T-cell (primary cell): ENCODE data around the gene TMBIM4. TPM values are rescaled to one million over a fixed set of nuclear protein-coding genes. Genes with fewer than 3 reads are reported as not detected.
A peak's percentile ranks its signal among the peaks of the same experiment; 100 is the strongest.

ENCODE experiments used
- ATAC-seq, 4 experiments: fragments of 200-7000 bp in 3 of 4; fragments of 150-1000 bp in 1 of 4; cut with Tn5 transposase; replicated peaks in 1 of 4; 1 replicate in 3 of 4; 2 replicates in 1 of 4; pipeline ENCODE4 v1.10.0; 2021; ENCODE audit warnings: moderate library complexity in 3 of 4, mild to moderate bottlenecking in 2 of 4, moderate number of reproducible peaks in 1 of 4
- CTCF ChIA-PET, 2 donors: fragments of 300-600 bp; sonication (Branson Sonifier 250); formaldehyde crosslinking; loops; one replicate each; lab custom pipeline; 2022; ENCODE audit warnings: antibody characterized with exemption in 2 of 2; lab: Charles Lee
- POLR2A ChIA-PET, 2 donors: fragments of 300-600 bp; sonication (Branson Sonifier 250); formaldehyde crosslinking; loops; one replicate each; lab custom pipeline; 2022; ENCODE audit warnings: antibody characterized with exemption in 2 of 2; lab: Charles Lee
- DNase-seq, 35 experiments: peaks; one replicate each; pipeline versions ENCODE4 v3.0.0 to v3.0.0-alpha.2; 2013 to 2023
- H3K27ac ChIP-seq: one replicate; pipeline ENCODE4 v1.5.1; 2013; ENCODE audit warnings: low read length
- H3K27me3 ChIP-seq, 2 experiments: replicated peaks in 1 of 2; 1 replicate in 1 of 2; 2 replicates in 1 of 2; pipeline versions ENCODE4 v1.6.1 to v1.7.0; 2013; ENCODE audit warnings: low read length in 1 of 2, mixed read lengths in 1 of 2; ENCODE audit not compliant: control insufficient read depth in 2 of 2, insufficient read depth in 2 of 2; ENCODE audit errors: extremely low read depth in 1 of 2
- H3K36me3 ChIP-seq, 2 donors: 1 replicate in 1 of 2; 2 replicates in 1 of 2; pipeline versions ENCODE4 v1.6.1 to v1.7.0; 2013; ENCODE audit warnings: low read length in 1 of 2; ENCODE audit not compliant: control insufficient read depth in 2 of 2, insufficient read depth in 1 of 2; ENCODE audit errors: extremely low read depth in 1 of 2
- H3K4me1 ChIP-seq, 2 experiments: 1 replicate in 1 of 2; 2 replicates in 1 of 2; pipeline versions ENCODE4 v1.6.1 to v1.7.0; 2013; ENCODE audit warnings: low read length in 2 of 2, mixed read lengths in 1 of 2; ENCODE audit not compliant: insufficient read depth in 2 of 2, control insufficient read depth in 1 of 2; ENCODE audit errors: extremely low read depth in 1 of 2
- H3K4me3 ChIP-seq, 2 donors: 1 replicate in 1 of 2; 2 replicates in 1 of 2; pipeline versions ENCODE4 v1.5.1 to v1.7.0; 2013; ENCODE audit warnings: mild to moderate bottlenecking in 2 of 2, low read length in 1 of 2, moderate library complexity in 1 of 2; ENCODE audit not compliant: control insufficient read depth in 1 of 2; ENCODE audit errors: extremely low read depth in 1 of 2
- H3K9me3 ChIP-seq: 2 replicates; pipeline ENCODE4 v1.7.0; 2013
- H3K27ac Mint-ChIP-seq, 2 donors: one replicate each; pipeline ENCODE4 v1.8.0; 2020 to 2021; ENCODE audit warnings: mild to moderate bottlenecking in 2 of 2, mixed read lengths in 2 of 2
- H3K27me3 Mint-ChIP-seq, 2 donors: one replicate each; pipeline ENCODE4 v1.8.0; 2021 to 2022; ENCODE audit warnings: mixed read lengths in 2 of 2
- H3K36me3 Mint-ChIP-seq: one replicate; pipeline ENCODE4 v1.8.0; 2021; ENCODE audit warnings: mixed read lengths
- H3K4me1 Mint-ChIP-seq, 3 donors: one replicate each; pipeline ENCODE4 v1.8.0; 2020 to 2022; ENCODE audit warnings: mixed read lengths in 3 of 3, mild to moderate bottlenecking in 1 of 3
- H3K4me3 Mint-ChIP-seq, 3 donors: one replicate each; pipeline ENCODE4 v1.8.0; 2020 to 2022; ENCODE audit warnings: mild to moderate bottlenecking in 3 of 3, mixed read lengths in 3 of 3, moderate library complexity in 3 of 3
- H3K9me3 Mint-ChIP-seq, 3 donors: one replicate each; pipeline ENCODE4 v1.8.0; 2020 to 2022; ENCODE audit warnings: mixed read lengths in 3 of 3
- WGBS: methylation state at CpG from one replicate; pipeline ENCODE4 v1.1.5; 2013; ENCODE audit warnings: missing lambda C conversion rate; ENCODE audit not compliant: insufficient coverage; 5-methylcytosine and 5-hydroxymethylcytosine counted together
- total RNA-seq, 35 experiments: library from RNA in 6 of 35; stranded (reverse) in 6 of 35; fragments of 120-200 nt in 1 of 35; gene quantifications; one replicate each; pipeline versions ENCODE4 v1.2.1 to v1.2.4 and lab custom pipeline; 2013 to 2026

The TMBIM4 gene
- total RNA-seq, 5 donors from 2014 or later (not counting 1 experiment from before 2014, with no cell fraction given) = 44.7 to 90.0 (median 76.7) TPM

DNA sequence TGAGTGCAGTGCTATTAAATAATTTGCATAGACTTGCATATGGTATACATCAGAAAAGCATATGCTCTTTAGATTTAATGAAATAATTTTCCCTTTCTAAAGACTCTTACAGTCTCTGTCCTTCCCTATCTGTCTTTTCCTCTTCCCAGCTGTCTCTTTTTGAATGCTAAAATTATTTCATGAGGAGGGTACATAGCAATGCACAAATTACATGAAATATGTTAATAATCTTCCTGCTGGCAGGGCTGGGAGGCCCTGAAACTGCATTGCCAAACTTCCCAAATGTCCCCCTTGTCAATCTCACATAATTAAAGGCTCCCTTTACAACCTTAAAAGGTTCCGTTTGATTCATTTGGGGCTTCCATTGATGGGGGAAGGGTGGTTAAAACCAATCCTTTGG is 61.4 kb downstream of the TMBIM4 start:
- Histone ChIP-seq H3K4me3 (no peak overlapping the region), H3K4me1 (no peaks in the 10 kb centered on the region), H3K27me3 (peaks cover 0 to 5% of the 10 kb centered on the region in 2 experiments), H3K36me3 (no peaks in the 10 kb centered on the region), H3K9me3 (no peaks in the 10 kb centered on the region), H3K27ac (no peak overlapping the region)
- ATAC-seq = no peak
- POLR2A ChIA-PET = no interaction called here
- peaks cover 0 to 4% (median 2%) of the 10 kb centered on the region in 3 donors for H3K4me1 Mint-ChIP-seq
- H3K9me3 Mint-ChIP-seq = no peaks in the 10 kb centered on the region
- no peak overlapping the region for H3K27ac Mint-ChIP-seq
- CTCF ChIA-PET = interaction anchor here (0.9 to 1.7 kb wide), 2 partner anchors 1213 to 1219 kb away, joined by 3 read pairs; no protein-coding TSS in a partner anchor
- no peak overlapping the region for H3K4me3 Mint-ChIP-seq
- H3K36me3 Mint-ChIP-seq = no peaks in the 10 kb centered on the region
- WGBS = no CpG with 5 or more reads among the region's 1 CpG
- no peak for DNase-seq
- peaks cover 2 to 7% of the 10 kb centered on the region in 2 donors for H3K27me3 Mint-ChIP-seq

DNA sequence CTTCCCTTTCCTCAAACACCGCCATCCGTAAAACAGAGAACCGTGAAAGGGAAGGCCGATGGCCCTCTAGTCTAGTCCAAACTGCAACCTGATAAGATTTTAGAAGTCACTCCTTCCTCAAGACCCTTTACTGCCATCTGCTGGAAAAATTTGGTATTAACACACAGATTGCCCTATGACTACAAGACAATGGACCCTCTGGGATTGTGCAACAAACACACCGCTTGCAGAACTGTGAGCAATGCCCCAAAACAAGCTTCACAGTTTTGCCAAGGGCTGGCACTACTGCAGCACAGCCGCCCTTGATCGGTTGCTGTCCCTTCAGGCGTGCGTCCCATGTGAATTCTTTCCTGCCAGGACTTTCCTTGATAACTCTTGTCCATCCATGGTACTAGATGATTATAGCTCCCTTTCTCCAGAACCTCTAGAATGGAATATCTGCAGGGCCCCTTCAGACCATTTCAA is 62.3 kb downstream of the TMBIM4 start:
- Mint-ChIP-seq H3K36me3 (no peaks in the 10 kb centered on the region), H3K27me3 (peaks cover 8 to 12% of the 10 kb centered on the region in 2 donors), H3K27ac (no peak overlapping the region), H3K4me1 (peaks cover 0 to 4% (median 2%) of the 10 kb centered on the region in 3 donors), H3K4me3 (no peak overlapping the region), H3K9me3 (no peaks in the 10 kb centered on the region)
- H3K9me3 ChIP-seq = no peaks in the 10 kb centered on the region
- DNase-seq = peak in 23 of 35 experiments; percentile 2 to 84 (median 32)
- WGBS = 43% methylated on average over 9 of the region's 9 CpGs
- CTCF ChIA-PET = interaction anchor here (0.6 to 1.7 kb wide), 7 partner anchors 10 to 1218 kb away, joined by 3 to 4 read pairs (median 3); no protein-coding TSS in a partner anchor
- H3K36me3 ChIP-seq = no peaks in the 10 kb centered on the region
- H3K4me1 ChIP-seq = no peaks in the 10 kb centered on the region
- no peak overlapping the region for H3K27ac ChIP-seq
- H3K4me3 ChIP-seq = no peak overlapping the region
- POLR2A ChIA-PET = interaction anchor here in 1 of 2 donors (1.0 kb wide), 1 partner anchor 22 kb away, joined by 3 read pairs; no protein-coding TSS in a partner anchor
- peaks cover 0 to 5% of the 10 kb centered on the region in 2 experiments for H3K27me3 ChIP-seq
- peak; percentile 61 to 71 (median 67) for ATAC-seq

DNA sequence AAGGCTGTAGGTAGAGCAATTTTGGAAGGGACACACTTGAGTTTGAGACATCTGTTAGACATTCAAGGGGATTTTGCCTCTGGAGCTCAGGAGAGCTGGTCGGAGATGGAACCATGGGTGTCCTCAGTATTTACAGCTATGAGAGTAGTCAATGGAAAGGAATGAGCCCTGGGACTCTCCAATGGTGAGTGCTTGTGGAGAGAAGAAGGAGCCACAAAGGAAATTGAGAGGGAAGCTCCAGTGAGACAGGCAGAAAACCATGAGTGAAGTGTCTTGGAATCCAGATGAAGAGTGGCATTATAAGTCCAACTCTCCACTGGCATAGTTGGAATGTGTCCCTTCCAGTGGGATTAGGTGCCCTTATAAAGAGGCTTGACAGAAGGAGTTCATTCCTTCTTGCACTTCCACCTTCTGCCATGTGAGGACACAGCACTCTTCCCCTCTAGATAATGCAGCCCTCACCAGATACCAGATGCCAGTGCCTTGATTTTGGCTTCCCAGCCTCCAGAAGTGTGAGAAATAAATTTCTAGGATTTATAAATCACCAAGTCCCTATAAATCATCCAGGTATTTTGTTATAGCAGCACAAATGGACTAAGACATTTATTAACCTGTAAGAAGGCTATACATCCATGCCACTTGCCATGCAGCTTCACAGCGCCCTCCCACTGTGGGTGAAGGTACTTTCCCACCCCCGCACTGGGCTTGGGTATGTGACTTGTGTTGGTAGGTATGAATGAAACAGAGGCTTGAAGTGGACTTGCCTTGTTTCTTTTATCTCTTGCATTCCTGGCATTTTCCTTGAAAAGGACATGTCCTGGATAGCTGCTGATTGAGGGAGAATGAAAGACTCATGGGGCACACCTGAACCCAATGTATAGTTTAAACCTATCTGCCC is 66.5 kb downstream of the TMBIM4 start:
- WGBS = 77% methylated on average over 3 of the region's 3 CpGs
- CTCF ChIA-PET = interaction anchor here (0.6 to 0.7 kb wide), 3 partner anchors 26 to 247 kb away, joined by 3 to 6 read pairs (median 4); no protein-coding TSS in a partner anchor

DNA sequence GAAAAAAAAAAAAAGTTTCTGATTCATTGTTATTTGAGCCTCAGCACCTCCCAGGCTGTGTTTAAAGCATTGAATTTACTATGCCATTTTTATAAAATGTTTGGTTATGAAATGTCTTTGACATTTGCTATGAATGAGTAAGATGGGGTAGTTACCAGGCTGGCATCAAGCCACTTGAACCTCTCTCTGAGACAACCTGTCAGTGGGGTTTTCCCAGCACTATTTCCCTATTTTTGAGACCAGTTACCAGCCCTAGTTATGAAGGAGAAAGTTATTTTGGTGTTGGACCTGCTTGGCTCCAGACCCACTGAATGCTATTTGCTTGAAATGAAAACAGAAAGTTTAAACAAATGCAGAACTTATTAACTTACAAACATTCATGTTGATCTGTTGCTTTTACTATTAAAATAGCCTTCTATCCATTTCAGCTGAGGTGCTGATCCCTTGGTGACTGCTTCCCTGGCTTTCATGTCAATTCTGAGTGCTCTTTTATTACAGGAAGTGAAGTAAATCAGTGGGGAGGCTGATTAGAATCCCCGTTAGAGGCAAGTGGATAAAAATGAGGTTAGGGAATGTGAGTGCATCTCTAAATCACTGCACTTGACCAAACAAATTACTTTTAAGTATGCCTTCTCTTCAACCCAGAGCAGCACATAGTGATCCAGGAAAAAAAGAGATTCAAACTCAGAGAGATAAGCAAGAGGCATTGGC is 77.1 kb downstream of the TMBIM4 start:
- H3K27me3 Mint-ChIP-seq = peaks cover 19 to 20% of the 10 kb centered on the region in 2 donors
- H3K36me3 Mint-ChIP-seq = no peaks in the 10 kb centered on the region
- no peak overlapping the region for H3K27ac Mint-ChIP-seq
- Histone ChIP-seq H3K9me3 (no peaks in the 10 kb centered on the region), H3K4me1 (no peaks in the 10 kb centered on the region), H3K36me3 (no peaks in the 10 kb centered on the region), H3K27me3 (peaks cover 0 to 11% of the 10 kb centered on the region in 2 experiments), H3K4me3 (no peak overlapping the region), H3K27ac (no peak overlapping the region)
- no peaks in the 10 kb centered on the region for H3K4me1 Mint-ChIP-seq
- ChIA-PET CTCF (no interaction called here), POLR2A (no interaction called here)
- no peak overlapping the region for H3K4me3 Mint-ChIP-seq
- DNase-seq (no peak), ATAC-seq (no peak)
- H3K9me3 Mint-ChIP-seq = no peaks in the 10 kb centered on the region
- no CpG with 5 or more reads among the region's 1 CpG for WGBS

More for the DNA sequence above, 66.5 kb downstream of the TMBIM4 start:
- H3K27me3 Mint-ChIP-seq = peaks cover 33 to 37% of the 10 kb centered on the region in 2 donors
- no peaks in the 10 kb centered on the region for H3K4me1 ChIP-seq
- no peaks in the 10 kb centered on the region for H3K36me3 ChIP-seq
- no peak overlapping the region for H3K27ac ChIP-seq
- no peaks in the 10 kb centered on the region for H3K9me3 ChIP-seq
- POLR2A ChIA-PET = no interaction called here
- H3K9me3 Mint-ChIP-seq = peaks cover 0 to 5% (median 0%) of the 10 kb centered on the region in 3 donors
- DNase-seq (no peak), ATAC-seq (no peak)
- no peaks in the 10 kb centered on the region for H3K36me3 Mint-ChIP-seq
- H3K4me3 Mint-ChIP-seq = no peak overlapping the region
- H3K27me3 ChIP-seq = peaks cover 0 to 10% of the 10 kb centered on the region in 2 experiments
- H3K4me3 ChIP-seq = no peak overlapping the region
- peaks cover 0 to 4% (median 2%) of the 10 kb centered on the region in 3 donors for H3K4me1 Mint-ChIP-seq
- no peak overlapping the region for H3K27ac Mint-ChIP-seq

DNA sequence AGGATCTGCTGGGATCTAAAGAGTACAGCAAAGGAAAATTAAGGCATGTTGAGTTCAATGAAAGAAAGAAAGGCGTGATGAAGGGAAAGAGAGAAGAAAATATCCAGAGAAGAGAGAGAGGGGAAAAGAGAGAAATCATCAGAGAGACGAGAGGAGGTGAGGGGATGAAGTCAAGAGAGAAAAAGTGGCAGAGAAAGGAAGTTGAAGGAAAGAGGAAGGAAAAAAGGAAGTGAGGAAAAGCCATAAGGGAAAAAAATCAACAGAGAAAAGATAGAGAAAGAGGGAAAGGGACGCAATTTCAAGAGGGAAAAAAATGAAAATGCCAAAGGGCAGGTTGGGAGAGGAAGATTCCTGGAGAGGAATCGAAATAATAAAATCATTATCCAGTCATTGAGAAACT is 79.6 kb downstream of the TMBIM4 start:
- WGBS = 76% methylated on average over 2 of the region's 4 CpGs
- no peak overlapping the region for H3K27ac Mint-ChIP-seq
- CTCF ChIA-PET = interaction anchor here (0.7 to 1.1 kb wide), 3 partner anchors 15 to 87 kb away, joined by 3 to 4 read pairs (median 3); no protein-coding TSS in a partner anchor

More for the DNA sequence above, 79.6 kb downstream of the TMBIM4 start:
- Histone ChIP-seq H3K9me3 (no peaks in the 10 kb centered on the region), H3K4me3 (no peak overlapping the region), H3K4me1 (no peaks in the 10 kb centered on the region), H3K36me3 (no peaks in the 10 kb centered on the region), H3K27me3 (peaks cover 0 to 11% of the 10 kb centered on the region in 2 experiments), H3K27ac (no peak overlapping the region)
- peaks cover 24 to 26% of the 10 kb centered on the region in 2 donors for H3K27me3 Mint-ChIP-seq
- no peaks in the 10 kb centered on the region for H3K9me3 Mint-ChIP-seq
- POLR2A ChIA-PET = no interaction called here
- ATAC-seq (no peak), DNase-seq (no peak)
- no peaks in the 10 kb centered on the region for H3K36me3 Mint-ChIP-seq
- H3K4me1 Mint-ChIP-seq = no peaks in the 10 kb centered on the region
- no peak overlapping the region for H3K4me3 Mint-ChIP-seq
